HL-60/S4 (cell line): ENCODE data around the gene SOCS6.
"Not testable (repeated sequence)": the region's sequence is repeated elsewhere in the genome, so short reads cannot be mapped to it uniquely, and the experiment has no call there.

ENCODE experiments used
- in situ Hi-C: fragments of 300-500 bp; cut with MboI; formaldehyde crosslinking; loops from 2 replicates; pipeline ENCODE4 v1.14.3; 2022; ENCODE audit warnings: low sequenced_read_pairs

SOCS6 gene

GRCh38 chr18:70321616-70322015 lies 32.8 kb downstream of the SOCS6 start:
- in situ Hi-C loops: no loop called here

- in situ Hi-C loops: no loop called here
Measured at GRCh38 chr18:70322385-70322784, 33.5 kb downstream of the SOCS6 start.

GRCh38 chr18:70322928-70323327 lies 34.1 kb downstream of the SOCS6 start:
- in situ Hi-C loops: no loop called here

GRCh38 chr18:70324897-70325296 lies 36.1 kb downstream of the SOCS6 start:
- in situ Hi-C loops: no loop called here

GRCh38 chr18:70326255-70326654 lies 37.4 kb downstream of the SOCS6 start:
- in situ Hi-C loops: no loop called here

- in situ Hi-C loops: no loop called here
Measured at GRCh38 chr18:70328169-70328568, 39.3 kb downstream of the SOCS6 start.

- in situ Hi-C loops: no loop called here
Measured at GRCh38 chr18:70329071-70329470, 40.2 kb downstream of the SOCS6 start.

GRCh38 chr18:70330887-70331286 lies 42.0 kb downstream of the SOCS6 start:
- in situ Hi-C loops: no loop called here

- in situ Hi-C loops: no loop called here
Measured at GRCh38 chr18:70331456-70332097, 42.7 kb downstream of the SOCS6 start.

GRCh38 chr18:70332694-70333093 lies 43.8 kb downstream of the SOCS6 start:
- in situ Hi-C loops: no loop called here

- in situ Hi-C loops: no loop called here
Measured at GRCh38 chr18:70333316-70333715, 44.5 kb downstream of the SOCS6 start.

GRCh38 chr18:70333757-70334156 lies 44.9 kb downstream of the SOCS6 start:
- in situ Hi-C loops: no loop called here

- in situ Hi-C loops: no loop called here
Measured at GRCh38 chr18:70334264-70334663, 45.4 kb downstream of the SOCS6 start.

- in situ Hi-C loops: no loop called here
Measured at GRCh38 chr18:70334728-70335329, 46.0 kb downstream of the SOCS6 start.

- in situ Hi-C loops: no loop called here
Measured at GRCh38 chr18:70335892-70336726, 47.3 kb downstream of the SOCS6 start.

- in situ Hi-C loops: no loop called here
Measured at GRCh38 chr18:70337139-70337972, 48.5 kb downstream of the SOCS6 start.

- in situ Hi-C loops: no loop called here
Measured at GRCh38 chr18:70338890-70339289, 50.0 kb downstream of the SOCS6 start.

- in situ Hi-C loops: no loop called here
Measured at GRCh38 chr18:70339915-70340314, 51.1 kb downstream of the SOCS6 start.

- in situ Hi-C loops: not testable (repeated sequence)
Measured at GRCh38 chr18:70348481-70348880, 59.6 kb downstream of the SOCS6 start.

GRCh38 chr18:70349316-70349715 lies 60.5 kb downstream of the SOCS6 start:
- in situ Hi-C loops: no loop called here

GRCh38 chr18:70354080-70354479 lies 65.2 kb downstream of the SOCS6 start:
- in situ Hi-C loops: no loop called here
